ENCODE measurements around the gene BRD3.

Gene BRD3

GRCh38 chr9:134058716-134059115, 9.1 kb downstream of the BRD3 start:
- Histone ChIP-seq H3K4me1 (peaks cover 0 to 86% (median 62%) of the 10 kb centered on the region in 4 donors), H3K27me3 (no peaks in the 10 kb centered on the region), H3K36me3 (peaks cover 0 to 7% (median 0%) of the 10 kb centered on the region in 3 donors), H3K27ac (no peak overlapping the region), H3K4me3 (no peak overlapping the region), H3K9me3 (no peaks in the 10 kb centered on the region)
- intact Hi-C loops (cut with DNase I; ENCODE audit: low total_unique reads): no loop called here
- DNase-seq: peak; percentile 7 to 43
- no peak for TF ChIP-seq CTCF (IDR thresholded peaks at IDR 0.05)

GRCh38 chr9:134057751-134058701, 9.8 kb downstream of the BRD3 start:
- Histone ChIP-seq H3K4me1 (peaks cover 0 to 80% (median 59%) of the 10 kb centered on the region in 4 donors), H3K27ac (no peak overlapping the region), H3K4me3 (no peak overlapping the region), H3K36me3 (peaks cover under 1 to 14% (median 5%) of the 10 kb centered on the region in 3 donors), H3K27me3 (no peaks in the 10 kb centered on the region), H3K9me3 (no peaks in the 10 kb centered on the region)
- intact Hi-C loops (cut with DNase I; ENCODE audit: low total_unique reads): no loop called here
- peak; percentile 11 to 57 for DNase-seq
- TF ChIP-seq CTCF (IDR thresholded peaks at IDR 0.05): no peak

- Histone ChIP-seq H3K4me3 (no peak overlapping the region), H3K9me3 (no peaks in the 10 kb centered on the region), H3K27ac (no peak overlapping the region), H3K4me1 (peaks cover 0 to 73% (median 51%) of the 10 kb centered on the region in 4 donors), H3K27me3 (no peaks in the 10 kb centered on the region), H3K36me3 (peaks cover 8 to 21% (median 13%) of the 10 kb centered on the region in 3 donors)
- intact Hi-C loops (cut with DNase I; ENCODE audit: low total_unique reads): no loop called here
- peak; percentile 9 to 55 for DNase-seq
- no peak for TF ChIP-seq CTCF (IDR thresholded peaks at IDR 0.05)
Measured at GRCh38 chr9:134057307-134057657, 10.5 kb downstream of the BRD3 start.

GRCh38 chr9:134056483-134057306, 11.1 kb downstream of the BRD3 start:
- Histone ChIP-seq H3K4me3 (no peak overlapping the region), H3K36me3 (peaks cover 14 to 27% (median 18%) of the 10 kb centered on the region in 3 donors), H3K4me1 (peaks cover 0 to 67% (median 46%) of the 10 kb centered on the region in 4 donors), H3K27ac (peak overlapping the region in 1 of 2 donors; percentile 20), H3K27me3 (no peaks in the 10 kb centered on the region), H3K9me3 (no peaks in the 10 kb centered on the region)
- intact Hi-C loops (cut with DNase I; ENCODE audit: low total_unique reads): no loop called here
- no peak for TF ChIP-seq CTCF (IDR thresholded peaks at IDR 0.05)
- DNase-seq: peak; percentile 15 to 55

GRCh38 chr9:134055981-134056461, 11.8 kb downstream of the BRD3 start:
- H3K36me3 ChIP-seq: peaks cover 21 to 34% (median 24%) of the 10 kb centered on the region in 3 donors
- H3K4me1 ChIP-seq: peaks cover 0 to 60% (median 39%) of the 10 kb centered on the region in 4 donors
- peak overlapping the region in 1 of 2 donors; percentile 15 for H3K4me3 ChIP-seq
- intact Hi-C loops (cut with DNase I; ENCODE audit: low total_unique reads): no loop called here
- peak overlapping the region in 1 of 2 donors; percentile 20 for H3K27ac ChIP-seq
- DNase-seq: peak; percentile 70 to 91
- no peaks in the 10 kb centered on the region for H3K27me3 ChIP-seq
- no peak for TF ChIP-seq CTCF (IDR thresholded peaks at IDR 0.05)
- H3K9me3 ChIP-seq: no peaks in the 10 kb centered on the region
